Peyer's patch (tissue), 4 donors: Measurements from ENCODE around the gene SRSF7. TPM values are rescaled to one million over a fixed set of nuclear protein-coding genes. Genes with fewer than 3 reads are reported as not detected.
A peak's percentile ranks its signal among the peaks of the same experiment; 100 is the strongest.
"Not testable (repeated sequence)": the region's sequence is repeated elsewhere in the genome, so short reads cannot be mapped to it uniquely, and the experiment has no call there.

Source experiments
- DNase-seq, 3 donors: peaks; one replicate each; pipeline ENCODE4 v3.0.0-alpha.2; 2017 to 2019
- H3K27ac ChIP-seq, 4 donors: fragments of 200-600 bp; sonication (generic); one replicate each; pipeline ENCODE4 v1.5.1; 2016 to 2019
- H3K27me3 ChIP-seq, 2 donors: fragments of 200-600 bp; sonication (generic); one replicate each; pipeline ENCODE4 v1.5.1; 2019
- H3K36me3 ChIP-seq, 3 donors: fragments of 200-600 bp; sonication (generic); one replicate each; pipeline ENCODE4 v1.5.1; 2016 to 2019
- H3K4me1 ChIP-seq, 4 donors: fragments of 200-600 bp; sonication (generic); one replicate each; pipeline ENCODE4 v1.5.1; 2016 to 2019
- H3K4me3 ChIP-seq, 4 donors: fragments of 200-600 bp; sonication (generic); 1 replicate in 3 of 4; 2 replicates in 1 of 4; pipeline ENCODE4 v1.5.1; 2016 to 2019; ENCODE audit warnings: mild to moderate bottlenecking in 1 of 4
- H3K9me3 ChIP-seq, 4 donors: fragments of 200-600 bp; sonication (generic); one replicate each; pipeline ENCODE4 v1.5.1; 2016 to 2019; ENCODE audit warnings: mild to moderate bottlenecking in 1 of 4
- CTCF ChIP-seq, 6 experiments: fragments of 450-650 bp in 4 of 6; fragments of 200-600 bp in 2 of 6; sonication (generic) in 1 of 6; IDR thresholded peaks; one replicate each; pipeline ENCODE4 v1.5.1; 2017 to 2019; ENCODE audit warnings: antibody characterized with exemption in 6 of 6, mild to moderate bottlenecking in 3 of 6, moderate library complexity in 1 of 6
- POLR2A ChIP-seq, 2 donors: fragments of 450-650 bp; IDR thresholded peaks; one replicate each; pipeline ENCODE4 v1.5.1; 2017; ENCODE audit warnings: antibody characterized with exemption in 2 of 2, mild to moderate bottlenecking in 2 of 2, moderate library complexity in 2 of 2
- total RNA-seq, 4 donors: library from RNA; depleted of rRNA; stranded (reverse); fragments of >200 nt; gene quantifications; one replicate each; pipeline ENCODE4 v1.1.0, GENCODE V29; 2016

Gene SRSF7
- total RNA-seq: 100 to 1,000 TPM in 3 of 4 donors, 10 to 100 TPM in 1; 93.3 to 295 (median 139) TPM

GRCh38 chr2:38750891-38751595, at the start of gene SRSF7:
Gene SRSF7, minus strand, starts transcription at chr2:38751361. Its CDS starts 105 bp downstream, at chr2:38751256.
- peaks cover 0 to 36% (median 4%) of the 10 kb centered on the region in 4 donors for H3K4me1 ChIP-seq
- DNase-seq: peak; percentile 96 to 99 (median 99)
- peak within 1 kb of the TSS; percentile 96 to 99 (median 98) for H3K27ac ChIP-seq
- H3K4me3 ChIP-seq: peak within 1 kb of the TSS; percentile 85 to 98 (median 94)
- H3K36me3 ChIP-seq: peaks cover 0 to 42% (median 0%) of the 10 kb centered on the region in 3 donors
- no peaks in the 10 kb centered on the region for H3K27me3 ChIP-seq
- H3K9me3 ChIP-seq: no peaks in the 10 kb centered on the region
- TF ChIP-seq POLR2A (IDR thresholded peaks at IDR 0.05) (peak; percentile 100), CTCF (IDR thresholded peaks at IDR 0.05) (peak in 2 of 6 experiments; percentile 15 to 16)

GRCh38 chr2:38797953-38798352, 46.8 kb upstream of the SRSF7 start:
- H3K36me3 ChIP-seq: peaks cover 0 to 6% (median 0%) of the 10 kb centered on the region in 3 donors
- H3K4me3 ChIP-seq: no peak overlapping the region
- no peaks in the 10 kb centered on the region for H3K9me3 ChIP-seq
- H3K27ac ChIP-seq: no peak overlapping the region
- H3K4me1 ChIP-seq: peaks cover 0 to 4% (median 0%) of the 10 kb centered on the region in 4 donors
- no peak for DNase-seq
- H3K27me3 ChIP-seq: no peaks in the 10 kb centered on the region
- TF ChIP-seq POLR2A (IDR thresholded peaks at IDR 0.05) (no peak), CTCF (IDR thresholded peaks at IDR 0.05) (no peak)

GRCh38 chr2:38797250-38797676, 46.1 kb upstream of the SRSF7 start:
- Histone ChIP-seq H3K4me3 (no peak overlapping the region), H3K36me3 (no peaks in the 10 kb centered on the region), H3K9me3 (no peaks in the 10 kb centered on the region), H3K27me3 (no peaks in the 10 kb centered on the region), H3K4me1 (peaks cover 0 to 11% (median 3%) of the 10 kb centered on the region in 4 donors), H3K27ac (no peak overlapping the region)
- TF ChIP-seq POLR2A (IDR thresholded peaks at IDR 0.05): no peak
- no peak for TF ChIP-seq CTCF (IDR thresholded peaks at IDR 0.05)
- no peak for DNase-seq

- not testable (repeated sequence) for DNase-seq, H3K36me3 ChIP-seq, H3K9me3 ChIP-seq, H3K27me3 ChIP-seq, H3K4me3 ChIP-seq
- Histone ChIP-seq H3K27ac (peak overlapping the region in 2 of 4 donors; percentile 39 to 79), H3K4me1 (peaks cover 0 to 23% (median 3%) of the 10 kb centered on the region in 4 donors)
Measured at GRCh38 chr2:38795016-38795415, 43.9 kb upstream of the SRSF7 start.

- no peak for DNase-seq
- TF ChIP-seq CTCF (IDR thresholded peaks at IDR 0.05): no peak
- no peak for TF ChIP-seq POLR2A (IDR thresholded peaks at IDR 0.05)
- peak overlapping the region in 2 of 4 donors; percentile 12 to 13 for H3K4me3 ChIP-seq
- H3K9me3 ChIP-seq: no peaks in the 10 kb centered on the region
- peak overlapping the region in 3 of 4 donors; percentile 8 to 79 (median 66) for H3K27ac ChIP-seq
- H3K36me3 ChIP-seq: no peaks in the 10 kb centered on the region
- H3K4me1 ChIP-seq: peaks cover 0 to 24% (median 3%) of the 10 kb centered on the region in 4 donors
- no peaks in the 10 kb centered on the region for H3K27me3 ChIP-seq
Measured at GRCh38 chr2:38794235-38794946, 43.2 kb upstream of the SRSF7 start.

GRCh38 chr2:38793511-38793910, 42.4 kb upstream of the SRSF7 start:
- Histone ChIP-seq H3K4me1 (peaks cover 0 to 24% (median 3%) of the 10 kb centered on the region in 4 donors), H3K4me3 (peak overlapping the region in 1 of 4 donors; percentile 13), H3K27me3 (no peaks in the 10 kb centered on the region), H3K9me3 (no peaks in the 10 kb centered on the region), H3K27ac (peak overlapping the region in 3 of 4 donors; percentile 8 to 79 (median 73)), H3K36me3 (no peaks in the 10 kb centered on the region)
- TF ChIP-seq POLR2A (IDR thresholded peaks at IDR 0.05): no peak
- TF ChIP-seq CTCF (IDR thresholded peaks at IDR 0.05): no peak
- DNase-seq: peak in 1 of 3 donors; percentile 82
